HTR-8/SVneo (cell line): Measurements from ENCODE around the gene HMCN2.

Experiments used
- DNase-seq: peaks from one replicate; pipeline ENCODE4 v3.0.0; 2011; ENCODE audit warnings: low spot score, mixed read lengths; ENCODE audit not compliant: insufficient read length
- FAIRE-seq: peaks from 2 replicates; lab custom pipeline; 2011; peaks lifted over from hg19 to GRCh38; lab: Jason Lieb, UNC

The HMCN2 gene

DNA sequence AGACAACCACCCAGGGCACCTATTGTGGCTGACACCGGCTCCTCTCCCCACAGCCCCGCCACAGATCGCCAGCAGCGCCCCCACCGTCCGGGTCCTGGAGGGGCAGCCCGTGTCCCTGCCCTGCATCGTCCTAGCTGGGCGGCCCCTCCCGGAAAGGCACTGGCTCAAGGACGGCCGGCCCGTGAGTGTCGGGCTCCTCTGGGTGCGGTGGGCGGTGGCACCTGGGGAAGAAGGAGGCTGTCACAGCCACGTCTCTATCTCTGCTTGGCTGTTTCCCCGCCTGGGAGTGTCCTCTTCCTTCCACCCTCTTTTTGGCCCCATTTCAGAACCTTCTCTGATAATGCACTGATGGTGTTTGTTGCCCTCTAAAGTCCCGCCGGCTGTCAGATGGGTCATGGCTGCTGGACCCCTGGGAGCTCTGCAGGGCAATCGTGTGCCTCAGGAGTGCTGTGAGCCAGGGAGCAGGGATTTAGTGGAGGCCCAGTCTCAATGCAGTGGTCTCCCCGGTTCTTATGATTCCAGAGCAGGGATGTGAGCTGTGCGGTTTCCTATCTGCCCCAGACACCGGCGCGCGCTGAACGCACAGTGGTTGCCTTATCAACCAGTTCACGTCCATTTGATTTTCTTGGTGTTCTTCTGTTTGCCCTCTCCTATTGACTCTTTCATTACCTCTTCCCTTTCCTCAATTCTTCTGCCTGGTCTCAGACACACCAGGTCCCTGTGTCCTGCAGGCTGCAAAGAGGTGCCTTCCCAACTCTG, 55.3 kb downstream of the HMCN2 start:
- DNase-seq: no peak

DNA sequence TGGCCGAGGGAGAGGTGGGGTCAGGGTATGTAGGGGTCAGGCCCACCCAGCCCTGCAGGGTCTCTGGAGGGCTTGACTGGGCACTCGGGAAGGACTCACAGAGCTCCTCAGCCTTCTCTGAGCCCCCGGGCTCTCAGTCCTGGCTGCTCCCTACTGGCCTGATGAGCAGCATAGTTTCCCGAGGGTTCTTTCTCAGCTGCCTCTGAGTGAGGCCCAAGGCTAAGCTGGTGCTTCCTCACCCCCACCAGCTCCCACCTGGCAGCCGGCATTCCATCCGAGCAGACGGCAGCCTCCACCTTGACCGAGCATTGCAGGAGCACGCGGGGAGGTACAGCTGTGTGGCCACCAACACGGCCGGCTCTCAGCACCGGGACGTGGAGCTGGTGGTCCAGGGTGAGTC, 56.0 kb downstream of the HMCN2 start:
- FAIRE-seq (no peak), DNase-seq (no peak)

More for the DNA sequence above, 55.3 kb downstream of the HMCN2 start:
- no peak for FAIRE-seq

DNA sequence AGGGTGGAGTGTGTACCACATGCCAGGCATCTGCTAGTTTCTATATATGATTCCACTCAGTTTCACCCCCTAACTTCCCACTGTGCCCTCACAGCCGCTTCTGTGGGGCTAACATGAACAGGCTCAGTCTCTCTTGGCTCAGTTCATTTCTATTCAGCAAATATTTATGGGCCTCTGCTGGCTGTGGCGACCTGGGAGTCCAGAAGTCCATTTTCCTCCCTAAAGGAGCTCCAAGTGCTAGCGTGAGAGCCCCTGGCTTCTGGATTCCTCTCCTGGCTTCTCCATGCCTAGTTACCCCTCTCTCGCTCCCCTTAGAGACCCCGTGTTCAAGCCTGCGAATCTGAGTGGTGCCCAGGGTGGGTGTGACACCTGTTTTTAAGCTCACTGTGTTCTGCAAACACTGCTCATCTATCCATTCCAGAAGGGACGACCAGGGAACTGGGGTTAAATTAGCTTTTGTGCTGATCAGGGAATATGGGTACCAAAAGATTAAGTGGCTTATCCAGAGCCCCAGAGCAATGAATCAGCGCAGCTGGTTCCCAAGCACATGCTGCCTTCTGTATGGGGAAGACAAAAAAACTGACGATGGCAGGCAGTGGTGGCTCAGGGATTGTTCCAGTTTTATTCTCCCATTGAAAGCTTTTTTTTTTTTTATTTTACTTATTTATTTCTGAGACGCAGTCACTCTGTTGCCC, 57.6 kb downstream of the HMCN2 start:
- DNase-seq (no peak), FAIRE-seq (no peak)

DNA sequence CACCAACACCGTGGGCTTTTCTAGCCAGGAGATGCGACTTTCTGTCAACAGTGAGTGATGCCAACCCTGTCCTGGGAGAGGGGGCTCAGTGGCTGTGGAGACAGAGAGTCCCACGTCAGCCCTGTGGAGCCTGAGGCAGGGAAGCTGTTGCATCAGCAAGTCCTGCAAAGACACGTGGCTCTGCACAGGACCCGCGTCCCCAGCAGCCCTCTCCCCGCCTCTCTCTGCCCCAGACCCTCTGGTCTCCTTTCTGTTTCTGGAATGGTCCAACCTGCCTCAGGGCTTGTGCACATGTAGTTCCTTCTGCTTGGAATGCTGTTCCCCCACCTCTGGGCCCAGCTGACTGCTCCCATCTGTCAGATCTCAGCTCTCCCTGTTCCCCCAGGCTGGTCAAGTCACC, 60.4 kb downstream of the HMCN2 start:
- no peak for FAIRE-seq
- no peak for DNase-seq

DNA sequence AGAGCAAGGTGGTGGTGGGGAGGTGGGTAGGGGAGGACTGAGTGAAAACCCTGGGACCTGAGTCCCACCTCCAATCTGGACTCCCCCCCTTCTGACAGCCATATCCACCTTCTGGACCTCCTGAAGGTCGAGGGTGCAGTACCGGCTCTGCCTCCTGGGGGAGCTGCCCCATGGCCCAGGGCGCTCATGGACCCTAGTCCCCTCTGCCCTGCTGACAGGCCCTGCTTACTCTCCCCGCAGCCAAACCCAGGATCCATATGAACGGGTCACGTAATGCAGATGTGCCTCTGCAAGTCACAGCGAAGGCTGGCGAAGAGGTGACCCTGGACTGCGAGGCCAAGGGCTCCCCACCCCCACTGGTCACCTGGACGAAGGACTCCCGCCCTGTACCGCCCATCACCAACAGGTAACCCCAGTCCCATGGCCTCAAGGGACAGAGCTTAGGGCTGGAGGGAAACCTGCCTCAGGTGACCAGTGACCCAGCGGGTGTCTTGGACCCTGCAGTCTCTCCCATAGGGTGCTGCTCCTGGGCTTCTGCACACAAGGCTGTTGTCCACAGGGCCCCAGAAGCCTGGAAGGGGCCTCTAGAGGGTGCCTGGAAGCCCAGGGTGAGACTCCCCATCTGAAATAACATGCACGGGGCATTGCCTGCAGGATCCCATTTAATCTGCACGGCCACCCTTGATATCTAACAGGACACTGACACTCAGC, 61.7 kb downstream of the HMCN2 start:
- FAIRE-seq (no peak), DNase-seq (no peak)

DNA sequence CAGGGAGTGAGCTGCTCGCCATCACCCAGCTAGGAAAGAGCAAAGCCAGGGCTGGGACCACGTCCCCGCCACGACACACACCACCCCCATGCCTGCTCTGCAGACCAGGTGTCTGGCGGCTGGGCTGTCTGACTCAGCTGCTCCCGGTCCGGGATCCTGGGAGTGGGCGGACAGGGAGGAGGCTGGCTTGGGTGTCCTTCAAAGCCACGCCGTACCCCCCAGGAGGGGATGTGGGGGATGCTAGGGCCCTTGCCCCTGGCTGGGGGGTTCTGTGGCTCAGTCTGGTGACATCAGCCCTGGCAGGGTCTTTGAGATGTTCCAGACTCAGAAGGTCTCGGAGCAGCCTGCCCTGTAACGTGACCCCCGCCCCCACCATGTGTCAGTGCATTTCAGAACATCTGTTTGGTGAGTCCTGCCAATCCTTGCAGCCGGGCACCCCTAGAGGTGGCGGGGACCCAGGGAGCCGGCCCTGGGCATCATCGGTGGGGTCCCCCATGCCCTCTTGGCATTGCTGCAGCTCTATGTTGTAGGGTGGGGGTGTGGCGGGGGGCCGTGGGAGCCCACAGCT, 62.3 kb downstream of the HMCN2 start:
- no peak for DNase-seq
- no peak for FAIRE-seq

DNA sequence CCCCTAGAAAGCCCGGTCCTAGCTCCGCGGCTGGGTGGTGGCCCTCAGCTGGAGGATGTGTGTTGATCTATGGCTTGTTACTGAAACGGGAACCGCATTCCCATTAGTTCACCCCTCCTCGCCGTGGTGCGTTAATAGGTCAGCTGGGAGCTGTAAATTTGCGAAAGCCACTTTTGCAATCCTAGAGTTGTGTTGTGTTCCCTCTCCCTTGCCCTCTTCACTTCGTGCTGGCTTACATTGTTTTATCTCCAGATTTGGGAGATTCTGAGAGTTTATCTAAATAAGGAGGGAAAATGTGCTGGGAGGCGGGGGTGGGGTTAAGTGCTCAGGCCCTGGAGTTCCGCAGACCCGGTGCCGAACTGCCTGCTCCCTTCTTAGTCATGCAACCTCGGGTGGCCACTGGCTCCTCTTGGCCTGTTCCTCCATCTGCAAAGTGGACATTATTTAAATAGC, 62.8 kb downstream of the HMCN2 start:
- DNase-seq (no peak), FAIRE-seq (no peak)

DNA sequence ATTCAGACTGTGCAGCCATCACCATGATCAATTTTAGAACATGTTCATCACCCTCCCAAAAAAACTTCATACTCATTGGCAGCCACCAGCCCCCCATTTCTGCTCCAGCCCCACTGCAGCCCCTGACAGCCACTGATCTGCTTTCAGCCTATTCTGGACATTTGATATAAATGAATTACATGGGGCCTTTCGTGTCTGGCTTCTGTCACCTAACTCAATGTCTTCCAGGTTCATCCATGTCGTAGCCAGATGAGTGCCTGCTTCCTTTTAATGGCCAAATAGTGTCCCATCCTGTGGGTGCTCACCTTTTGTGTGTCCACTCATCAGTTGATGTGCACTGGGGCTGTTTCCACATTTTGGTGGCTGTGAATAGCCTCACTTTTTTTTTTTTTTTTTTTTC, 63.5 kb downstream of the HMCN2 start:
- FAIRE-seq (no peak), DNase-seq (no peak)

DNA sequence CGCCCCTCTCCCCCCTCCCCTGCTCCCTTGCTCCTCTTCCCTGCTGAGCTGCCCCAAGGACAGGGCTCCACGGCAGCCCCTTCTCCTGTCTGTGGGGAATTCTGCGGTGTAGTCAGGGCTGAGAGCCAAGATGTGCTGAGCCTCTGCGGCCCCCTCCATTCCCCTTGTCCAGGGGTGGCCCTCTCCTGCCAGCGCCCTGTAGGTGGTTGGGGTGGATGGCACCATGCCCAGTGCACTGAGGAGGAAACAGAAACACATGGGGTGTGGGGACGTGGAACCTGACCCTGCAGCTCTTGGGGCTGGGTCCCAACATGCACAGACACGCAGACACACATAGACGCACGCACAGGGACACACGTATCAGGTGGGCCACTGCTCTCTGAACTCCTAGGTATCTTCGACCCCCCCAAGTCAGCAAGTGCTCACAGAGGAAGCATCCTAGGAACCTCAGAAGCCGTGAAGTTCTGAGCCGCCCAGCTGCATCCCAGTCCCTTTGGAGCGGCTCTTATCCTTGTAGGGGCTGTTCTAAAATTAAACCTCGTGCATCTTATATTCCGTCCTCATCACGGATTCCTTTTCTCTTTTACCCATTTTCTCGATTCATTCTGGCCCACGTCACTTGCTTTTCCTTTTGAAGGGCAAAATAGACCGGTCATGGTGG, 64.8 kb downstream of the HMCN2 start:
- no peak for FAIRE-seq
- no peak for DNase-seq

DNA sequence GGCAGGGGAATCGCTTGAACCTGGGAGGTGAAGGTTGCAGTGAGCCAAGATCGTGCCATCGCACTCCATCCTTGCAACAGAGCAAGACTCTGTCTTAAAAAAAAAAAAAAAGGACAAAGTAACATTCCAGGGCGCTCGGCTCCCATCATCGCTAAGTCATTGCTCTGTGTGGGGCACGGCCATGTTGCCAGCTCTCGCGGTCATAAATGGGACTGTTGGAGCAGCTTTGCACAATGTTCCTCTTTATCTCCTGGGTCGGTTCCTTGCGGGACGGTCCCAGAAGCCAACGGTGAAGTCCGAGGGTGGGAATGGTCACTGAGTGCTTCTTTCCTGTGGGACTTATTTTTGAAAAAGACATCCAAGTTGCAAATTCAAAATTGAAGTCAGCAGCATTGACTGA, 65.5 kb downstream of the HMCN2 start:
- DNase-seq: no peak

DNA sequence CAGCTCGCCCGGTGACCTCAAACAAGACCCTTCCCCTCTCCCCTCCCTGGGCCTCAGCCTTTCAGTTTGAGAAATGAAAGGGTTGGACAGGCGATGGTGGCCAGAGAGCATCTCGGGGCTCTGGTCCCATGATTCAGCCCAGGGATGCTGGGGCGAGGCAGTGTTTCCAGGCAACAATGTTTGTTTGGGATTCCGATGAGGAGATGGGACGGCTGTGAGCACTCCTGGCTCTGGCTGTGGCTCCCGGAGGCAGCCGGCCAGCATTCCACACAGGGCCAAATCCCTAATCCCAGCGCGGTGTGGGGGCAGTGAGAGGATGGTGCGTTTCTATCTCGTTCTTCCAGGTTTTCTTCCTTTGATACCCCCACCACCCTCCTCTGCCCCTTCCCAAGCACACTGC, 66.0 kb downstream of the HMCN2 start:
- DNase-seq: no peak
- no peak for FAIRE-seq

More for the DNA sequence above, 65.5 kb downstream of the HMCN2 start:
- no peak for FAIRE-seq

DNA sequence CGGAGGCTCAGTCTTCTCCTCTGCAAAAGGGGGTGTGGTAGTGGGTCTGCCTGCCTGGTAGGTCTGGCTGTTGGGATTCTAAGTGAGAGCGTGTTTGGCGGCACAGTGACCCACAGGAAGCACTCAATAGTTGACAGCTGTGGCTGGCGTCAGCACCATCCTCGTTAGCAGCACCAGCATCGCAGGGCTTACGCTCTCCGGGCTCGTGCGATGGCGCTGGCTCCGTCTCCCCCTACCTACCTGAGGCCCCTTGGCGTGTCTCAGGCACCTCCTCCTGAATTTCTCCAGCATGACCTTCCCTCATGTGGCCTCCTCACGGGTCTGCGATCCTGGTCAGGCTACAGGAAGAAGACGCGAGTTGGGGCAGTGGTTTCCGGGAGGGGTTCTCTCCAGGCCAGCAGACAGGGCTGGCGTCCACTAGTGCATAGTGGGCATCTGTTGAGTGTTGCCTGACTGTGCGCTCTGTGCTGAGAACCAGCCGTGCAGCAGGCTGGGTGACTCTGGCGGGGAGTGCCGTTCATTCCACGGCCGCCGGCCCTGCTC, 66.9 kb downstream of the HMCN2 start:
- DNase-seq (no peak), FAIRE-seq (no peak)

DNA sequence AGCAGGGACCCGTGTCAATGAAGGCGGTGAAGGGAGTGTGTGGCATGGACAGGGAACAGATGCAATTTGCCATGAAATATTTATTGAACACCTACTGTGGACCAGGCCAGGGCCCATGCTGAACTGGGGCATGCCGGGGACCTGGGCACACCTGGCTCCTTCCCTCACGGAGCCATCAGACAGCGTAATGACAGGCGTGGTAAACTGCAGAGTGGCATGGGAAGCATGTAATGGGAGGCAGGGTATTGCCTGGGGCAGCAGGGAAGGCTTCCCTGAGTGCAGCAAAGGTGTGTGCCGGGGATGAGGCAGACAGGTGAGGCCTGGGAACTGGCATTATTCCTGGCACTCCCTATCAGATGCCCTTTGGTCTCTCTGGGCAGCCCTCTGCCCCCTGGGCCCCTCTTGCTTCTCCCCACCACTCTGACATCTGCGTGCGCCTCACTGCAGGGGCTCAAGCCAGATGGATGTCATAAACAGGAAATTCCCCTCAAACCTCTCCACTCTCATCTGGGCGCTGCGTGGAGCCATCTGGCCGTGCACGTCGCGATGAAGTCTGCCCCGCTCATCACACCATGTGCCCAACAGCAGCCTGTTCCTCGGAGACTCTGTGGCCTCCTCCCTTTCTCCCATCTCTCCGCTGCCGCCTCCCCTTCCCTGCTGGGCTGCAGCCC, 67.6 kb downstream of the HMCN2 start:
- DNase-seq: no peak
- no peak for FAIRE-seq

DNA sequence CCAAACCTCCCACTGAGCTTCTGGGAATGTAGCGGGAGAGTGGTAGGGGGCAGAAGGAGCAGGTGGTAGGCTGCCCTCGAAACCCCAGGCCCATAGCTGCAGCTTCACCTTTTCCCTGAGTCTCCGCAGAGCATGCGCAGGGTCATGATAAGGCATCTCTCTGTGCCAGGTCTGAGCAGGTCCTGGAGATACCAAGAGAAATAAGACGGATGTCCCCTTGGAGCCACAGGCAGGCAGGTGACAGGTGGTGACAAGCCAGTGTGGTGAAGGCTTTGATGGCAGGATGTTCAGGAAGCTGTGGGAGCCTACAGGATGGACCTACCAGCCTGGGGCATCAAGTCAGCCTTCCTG, 68.1 kb downstream of the HMCN2 start:
- FAIRE-seq: no peak
- no peak for DNase-seq

DNA sequence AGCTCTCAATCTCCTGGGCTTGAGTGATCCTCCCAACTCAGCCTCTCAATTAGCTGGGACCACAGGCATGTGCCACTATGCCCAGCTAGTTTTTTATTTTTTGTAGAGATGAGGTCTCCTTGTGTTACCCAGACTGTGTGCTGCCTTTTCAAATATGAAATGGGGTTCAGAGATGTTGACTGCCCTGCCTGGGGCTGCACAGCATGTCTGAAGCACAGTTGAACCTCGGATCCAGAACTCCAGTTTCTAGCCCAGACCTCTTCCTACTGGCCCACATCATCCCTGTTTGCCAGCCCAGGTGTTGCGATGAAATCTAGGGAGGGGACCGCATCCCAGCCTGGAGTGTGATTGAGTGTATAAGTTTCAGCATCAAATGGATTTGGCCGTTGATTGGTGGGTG, 69.4 kb downstream of the HMCN2 start:
- DNase-seq (no peak), FAIRE-seq (no peak)

DNA sequence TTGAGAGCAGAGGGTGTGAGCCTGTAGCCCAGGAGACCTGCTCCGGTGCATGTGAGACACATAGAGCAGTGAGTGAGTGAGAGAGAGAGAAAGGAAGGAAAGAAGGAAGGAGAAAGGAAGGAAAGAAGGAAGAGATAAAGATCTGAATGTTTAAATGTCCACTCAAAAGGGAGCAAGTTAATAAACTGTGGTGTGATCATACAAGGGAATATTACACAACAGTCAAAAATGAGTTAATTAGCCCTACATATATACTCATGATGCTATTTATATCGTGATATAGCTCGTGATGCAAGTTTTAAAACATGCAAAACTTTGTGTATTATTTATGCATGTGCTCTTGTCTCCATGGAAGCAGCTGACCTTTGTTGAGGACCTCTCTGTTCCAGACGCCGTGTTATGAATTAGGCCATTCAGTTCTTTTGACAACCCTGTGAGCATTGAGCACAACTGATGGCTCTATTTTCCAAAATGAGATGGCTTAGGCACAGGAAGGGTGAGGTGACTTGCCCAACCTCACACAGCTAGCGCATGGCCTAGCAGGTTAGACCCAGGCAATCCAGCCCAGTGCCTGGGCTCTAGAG, 70.6 kb downstream of the HMCN2 start:
- no peak for DNase-seq
- no peak for FAIRE-seq

DNA sequence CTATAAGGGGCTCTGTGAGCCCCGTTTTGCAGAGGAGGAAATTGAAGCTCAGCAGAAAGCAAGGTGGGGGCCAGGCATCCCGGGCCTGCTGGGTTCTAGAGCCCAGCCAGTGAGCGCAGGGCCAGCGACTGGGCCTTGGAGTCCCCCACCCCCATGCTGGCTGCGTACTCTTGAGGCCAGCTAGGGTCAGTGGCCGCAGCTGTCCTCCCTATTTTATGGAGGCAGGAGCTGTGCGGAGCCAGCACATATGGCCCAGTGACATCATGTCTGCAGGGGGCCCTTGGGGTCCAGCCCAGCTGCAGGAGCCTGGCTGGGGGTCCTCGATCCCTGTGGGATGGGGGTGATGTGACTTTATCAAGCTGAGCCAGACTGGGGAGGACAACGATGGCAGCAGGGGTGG, 71.3 kb downstream of the HMCN2 start:
- no peak for DNase-seq
- no peak for FAIRE-seq

DNA sequence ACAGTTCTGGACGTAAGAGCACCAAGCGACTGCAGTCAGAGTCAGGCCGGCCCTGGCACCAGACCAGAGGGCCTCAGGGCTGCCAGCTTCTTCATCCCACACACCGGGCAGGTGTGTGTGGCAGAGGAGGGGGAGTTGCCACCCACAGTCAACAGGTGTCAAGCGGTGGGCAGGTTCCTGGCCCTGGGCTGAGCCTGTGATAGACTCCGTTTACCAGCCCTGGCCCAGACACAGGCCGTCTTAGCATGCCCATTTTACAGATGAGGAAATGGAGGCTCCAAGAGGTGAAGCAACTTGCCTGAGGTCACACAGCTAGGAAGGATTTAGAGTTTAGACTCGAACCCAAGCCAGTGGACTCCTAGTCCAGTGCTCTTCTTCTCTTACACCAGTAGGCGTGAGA, 71.8 kb downstream of the HMCN2 start:
- DNase-seq (no peak), FAIRE-seq (no peak)

DNA sequence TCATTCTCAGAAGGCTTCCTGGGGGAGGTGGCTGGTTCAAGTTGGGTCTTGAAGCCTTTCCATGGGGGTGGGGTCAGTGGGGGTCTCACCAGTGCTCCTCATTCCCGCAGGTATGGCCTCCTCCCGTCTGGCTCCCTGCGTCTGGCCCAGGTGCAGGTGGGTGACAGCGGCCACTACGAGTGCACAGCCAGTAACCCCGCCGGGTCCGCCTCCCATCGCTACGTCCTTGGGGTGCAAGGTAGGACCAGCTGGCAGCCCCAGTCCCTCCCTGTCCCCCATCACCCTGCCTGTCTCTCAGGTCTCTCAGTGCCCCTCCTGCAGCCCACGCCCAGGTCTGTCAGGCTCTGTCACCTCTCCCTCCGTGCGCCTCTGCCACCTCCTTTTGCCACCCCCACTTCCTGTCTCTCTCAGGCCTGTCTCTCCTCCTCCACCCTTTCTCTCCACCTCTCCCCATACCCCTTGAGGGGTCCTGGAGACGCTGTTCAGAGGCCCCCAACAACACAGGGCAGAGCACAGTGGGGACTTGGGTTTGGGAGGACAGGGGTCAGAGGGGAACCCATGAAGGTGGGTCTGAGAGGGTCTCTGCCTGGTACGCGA, 72.3 kb downstream of the HMCN2 start:
- no peak for DNase-seq
- FAIRE-seq: no peak
